SJCRH30 (cell line): ENCODE data around the gene MYO18A. TPM values are rescaled to one million over a fixed set of nuclear protein-coding genes. Genes with fewer than 3 reads are reported as not detected.
A peak's percentile ranks its signal among the peaks of the same experiment; 100 is the strongest.

ENCODE experiments used
- DNase-seq, 2 experiments: peaks; one replicate each; pipeline ENCODE4 v3.0.0-alpha.2; 2015 to 2020
- H3K27ac ChIP-seq: fragments of 250-450 bp; sonication (Bioruptor Pico); 2 replicates; pipeline ENCODE4 v1.5.1; 2020; ENCODE audit warnings: mild to moderate bottlenecking, moderate library complexity
- H3K27me3 ChIP-seq: fragments of 250-450 bp; sonication (Bioruptor Pico); 2 replicates; pipeline ENCODE4 v1.5.1; 2020; ENCODE audit warnings: mild to moderate bottlenecking, moderate library complexity
- H3K36me3 ChIP-seq: fragments of 250-450 bp; sonication (Bioruptor Pico); 2 replicates; pipeline ENCODE4 v1.5.1; 2020; ENCODE audit warnings: mild to moderate bottlenecking, moderate library complexity
- H3K4me1 ChIP-seq: fragments of 250-450 bp; sonication (Bioruptor Pico); 2 replicates; pipeline ENCODE4 v1.5.1; 2020; ENCODE audit warnings: mild to moderate bottlenecking, moderate library complexity
- H3K4me3 ChIP-seq: fragments of 250-450 bp; sonication (Bioruptor Pico); 2 replicates; pipeline ENCODE4 v1.5.1; 2020; ENCODE audit warnings: mild to moderate bottlenecking, moderate library complexity
- H3K9me3 ChIP-seq: fragments of 250-450 bp; sonication (Bioruptor Pico); replicated peaks from 2 replicates; pipeline ENCODE4 v1.5.1; 2020; ENCODE audit warnings: mild to moderate bottlenecking, moderate library complexity
- total RNA-seq: library from RNA; depleted of rRNA; stranded (reverse); fragments of >200 nt; shearing (Covaris generic); gene quantifications from 2 replicates; pipeline ENCODE4 v1.2.3, GENCODE V29; 2014

The MYO18A gene
- total RNA-seq, 1 experiment from 2014 or later, result 91.9 TPM

DNA sequence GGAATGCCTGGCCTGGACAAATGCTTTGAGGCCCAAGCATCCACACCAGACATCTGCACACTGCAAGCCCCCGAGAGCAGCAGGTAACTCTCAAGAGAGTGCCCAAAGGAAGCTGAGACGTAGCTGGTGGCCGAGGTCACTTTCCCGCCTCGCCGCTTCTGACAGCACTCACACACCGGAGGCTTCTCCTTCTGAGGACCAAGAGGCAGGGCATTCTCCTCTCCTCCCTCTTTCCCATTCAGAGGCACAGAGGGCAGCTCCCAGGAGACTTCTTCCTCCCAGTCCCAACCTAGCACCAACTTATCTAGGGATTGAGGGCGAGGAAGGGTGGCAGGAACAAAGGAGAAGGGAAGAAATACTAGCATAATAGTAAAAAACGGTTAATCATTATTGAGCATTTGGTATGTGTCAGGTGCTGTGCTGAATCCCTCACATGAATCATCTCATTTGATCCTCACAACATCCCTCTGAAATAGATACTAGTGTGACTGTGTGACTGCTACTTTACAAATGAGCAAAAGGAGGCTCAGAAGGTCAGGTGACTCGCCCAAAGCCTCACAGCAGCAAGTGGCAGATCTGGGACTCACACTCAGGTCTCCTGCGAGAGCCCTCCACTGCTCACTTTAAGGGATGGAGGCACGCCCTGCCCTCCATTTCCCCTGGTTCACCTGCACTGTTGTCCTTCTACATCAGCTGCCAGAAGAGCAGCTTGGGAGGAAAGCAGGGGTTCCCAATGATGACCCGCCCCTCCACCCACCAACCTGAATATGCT, 41.8 kb downstream of the MYO18A start:
- no peak overlapping the region for H3K27ac ChIP-seq
- H3K36me3 ChIP-seq, result no peaks in the 10 kb centered on the region
- H3K9me3 ChIP-seq, result no peaks in the 10 kb centered on the region
- H3K4me3 ChIP-seq, result no peak overlapping the region
- H3K4me1 ChIP-seq, result peaks cover 40% of the 10 kb centered on the region
- DNase-seq, result no peak
- no peaks in the 10 kb centered on the region for H3K27me3 ChIP-seq

DNA sequence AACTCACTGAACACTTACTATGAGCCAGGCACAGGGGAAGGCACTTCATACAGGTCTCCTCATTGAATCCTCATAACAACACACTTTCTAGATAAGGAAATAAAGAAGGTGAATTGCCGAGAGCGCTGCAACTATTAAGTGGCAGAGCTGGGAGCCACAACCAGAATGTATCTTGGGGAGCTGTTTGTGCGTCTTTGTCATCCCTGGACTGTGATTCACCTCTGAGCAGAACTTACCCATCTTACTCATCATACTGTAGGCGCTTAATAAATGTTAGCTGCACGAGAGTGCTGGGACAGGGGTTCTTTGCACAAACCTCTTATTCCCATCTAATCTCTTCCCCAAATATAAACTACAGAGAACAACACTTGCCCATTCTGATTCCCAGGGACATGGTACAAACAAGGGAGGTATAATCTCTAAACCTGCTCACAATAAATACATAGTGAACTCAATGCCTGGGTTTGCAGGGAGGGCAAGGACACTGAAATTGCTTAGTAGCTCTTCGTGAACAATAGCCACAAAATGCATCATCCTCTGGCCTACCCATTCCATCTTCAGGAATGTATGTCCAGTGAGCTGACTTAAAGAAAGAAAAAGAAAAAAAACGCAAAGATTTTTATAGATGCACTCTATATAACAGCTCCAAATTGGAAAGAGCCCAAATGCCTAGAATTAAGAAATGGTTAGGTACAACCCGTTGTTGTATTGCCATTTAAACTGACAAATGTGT, 43.0 kb downstream of the MYO18A start:
- no peak overlapping the region for H3K27ac ChIP-seq
- H3K4me1 ChIP-seq, result peaks cover 45% of the 10 kb centered on the region

DNA sequence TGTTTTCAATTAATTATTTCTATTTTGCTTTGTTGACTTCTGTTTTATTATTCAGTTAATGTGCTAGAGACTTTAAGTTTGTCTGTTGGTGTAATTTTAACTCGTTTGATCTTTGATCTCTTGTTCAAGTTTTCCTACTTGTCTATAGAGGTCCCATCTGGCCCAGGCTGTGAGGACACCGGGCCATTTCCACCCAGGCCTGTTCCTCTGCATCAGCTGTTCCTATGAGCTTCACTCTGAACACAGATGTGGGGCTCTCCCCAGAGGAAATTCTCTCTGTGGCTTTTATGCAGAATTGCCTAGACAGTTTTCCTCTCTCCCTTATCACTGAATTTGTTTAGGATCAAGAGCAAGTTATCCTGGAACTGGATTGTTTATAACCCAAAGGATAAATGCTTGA, 44.7 kb downstream of the MYO18A start:
- H3K9me3 ChIP-seq, result no peaks in the 10 kb centered on the region
- H3K4me1 ChIP-seq, result peaks cover 35% of the 10 kb centered on the region
- no peak overlapping the region for H3K27ac ChIP-seq
- DNase-seq, result no peak
- H3K27me3 ChIP-seq, result no peaks in the 10 kb centered on the region
- H3K4me3 ChIP-seq, result no peak overlapping the region
- no peaks in the 10 kb centered on the region for H3K36me3 ChIP-seq

More for the DNA sequence above, 43.0 kb downstream of the MYO18A start:
- DNase-seq, result no peak
- Histone ChIP-seq H3K36me3 (no peaks in the 10 kb centered on the region), H3K4me3 (no peak overlapping the region), H3K9me3 (no peaks in the 10 kb centered on the region), H3K27me3 (no peaks in the 10 kb centered on the region)

DNA sequence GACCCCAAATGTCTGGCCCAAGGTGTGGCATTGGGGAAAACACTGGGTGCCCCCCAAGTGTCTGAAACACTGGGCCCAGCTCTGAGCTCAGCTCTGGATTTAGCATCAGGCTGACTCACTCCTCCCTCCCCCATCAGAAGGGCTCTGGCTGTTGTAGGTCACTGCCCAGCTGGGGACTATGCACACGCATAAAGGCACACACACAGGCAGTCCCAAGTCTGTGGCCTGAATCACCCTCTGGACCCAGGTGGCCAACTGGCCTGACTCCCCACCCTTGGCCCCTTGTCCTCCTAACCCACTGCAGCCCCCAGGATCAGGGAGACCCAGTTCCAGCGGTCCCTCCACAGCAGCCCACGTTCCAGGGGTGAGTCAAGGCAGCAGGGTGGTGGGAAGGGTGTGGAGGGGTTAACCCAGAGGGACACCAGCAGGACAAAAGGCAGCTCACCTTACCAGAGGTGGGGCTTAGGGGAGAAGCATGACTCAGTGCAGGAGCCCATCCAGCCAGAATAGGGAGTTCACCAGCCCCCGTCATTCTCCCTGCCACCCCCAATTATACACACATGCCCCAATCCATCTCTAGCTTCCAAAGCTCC, 47.0 kb downstream of the MYO18A start:
- no peaks in the 10 kb centered on the region for H3K9me3 ChIP-seq
- no peaks in the 10 kb centered on the region for H3K36me3 ChIP-seq
- peak overlapping the region; percentile 3; the same call in 1 of the 2 replicates for H3K27ac ChIP-seq
- peak in 1 of 2 experiments; percentile 45 for DNase-seq
- H3K27me3 ChIP-seq, result no peaks in the 10 kb centered on the region
- H3K4me1 ChIP-seq, result peaks cover 20% of the 10 kb centered on the region
- H3K4me3 ChIP-seq, result no peak overlapping the region

DNA sequence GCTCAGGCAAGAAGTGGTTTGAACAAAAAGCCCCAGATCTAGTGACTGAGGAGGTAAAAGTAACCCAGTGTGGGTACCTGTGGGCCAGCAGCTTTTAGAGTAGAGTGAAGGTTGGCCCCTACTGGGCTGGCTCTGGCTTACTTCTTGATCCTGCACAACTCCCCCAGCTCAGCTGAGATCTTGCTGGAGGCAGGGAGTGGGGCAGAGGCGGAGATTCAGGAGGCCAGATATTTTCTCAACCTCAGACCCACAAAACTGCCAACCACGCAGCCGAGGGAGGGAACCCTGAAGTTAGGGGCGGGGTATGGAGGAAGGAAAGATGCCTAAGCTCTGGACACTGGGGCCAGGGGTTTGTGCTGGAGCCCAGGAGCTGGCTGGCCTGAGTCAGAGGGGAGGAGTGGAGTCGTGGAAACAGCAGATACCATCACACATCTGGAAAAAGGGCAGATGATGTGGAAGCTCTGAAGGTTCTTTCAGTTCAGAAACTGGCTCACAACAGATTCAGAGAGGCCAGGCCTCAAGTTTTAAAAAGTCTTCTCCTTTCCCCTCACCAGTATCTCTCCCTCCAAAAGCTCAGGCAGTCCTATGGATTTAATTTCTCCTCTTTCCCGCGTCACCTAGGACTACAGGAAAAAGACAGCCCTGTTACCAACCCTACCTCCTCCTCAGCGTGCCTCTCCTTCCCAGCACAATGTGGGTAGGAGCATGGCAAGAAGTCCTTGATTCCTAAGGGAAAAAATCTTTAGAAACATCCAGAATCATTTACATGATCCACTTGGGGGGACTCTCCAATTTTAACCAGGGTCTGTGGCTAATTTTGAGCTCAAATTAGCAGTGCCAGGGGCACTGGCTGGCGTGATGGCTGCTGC, 48.1 kb downstream of the MYO18A start:
- H3K27ac ChIP-seq, result no peak overlapping the region
- no peaks in the 10 kb centered on the region for H3K27me3 ChIP-seq
- H3K4me3 ChIP-seq, result no peak overlapping the region
- H3K9me3 ChIP-seq, result no peaks in the 10 kb centered on the region
- no peaks in the 10 kb centered on the region for H3K36me3 ChIP-seq
- DNase-seq, result no peak
- H3K4me1 ChIP-seq, result peaks cover 14% of the 10 kb centered on the region

DNA sequence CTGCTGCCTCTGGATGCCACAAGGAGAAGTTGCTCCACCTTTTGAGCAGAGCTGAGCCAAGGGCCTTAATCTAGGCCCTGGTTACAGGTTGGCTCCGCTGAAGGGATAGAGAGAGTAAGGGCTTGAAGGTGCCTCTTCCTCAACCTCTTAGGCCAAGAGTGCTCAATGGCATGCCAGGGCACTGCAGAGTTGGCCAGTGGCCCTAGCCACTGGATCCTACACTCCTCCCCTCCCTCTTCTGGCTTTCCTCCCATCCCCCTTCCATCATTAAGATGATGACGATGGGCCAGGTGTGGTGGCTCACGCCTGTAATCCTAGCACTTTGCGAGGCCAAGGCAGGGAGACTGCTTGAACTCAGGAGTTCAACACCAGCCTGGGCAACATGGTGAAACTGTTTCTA, 50.5 kb downstream of the MYO18A start:
- H3K4me1 ChIP-seq, result peaks cover 14% of the 10 kb centered on the region
- H3K27ac ChIP-seq, result no peak overlapping the region
- DNase-seq, result no peak
- no peaks in the 10 kb centered on the region for H3K27me3 ChIP-seq
- H3K9me3 ChIP-seq, result no peaks in the 10 kb centered on the region
- no peaks in the 10 kb centered on the region for H3K36me3 ChIP-seq
- no peak overlapping the region for H3K4me3 ChIP-seq

DNA sequence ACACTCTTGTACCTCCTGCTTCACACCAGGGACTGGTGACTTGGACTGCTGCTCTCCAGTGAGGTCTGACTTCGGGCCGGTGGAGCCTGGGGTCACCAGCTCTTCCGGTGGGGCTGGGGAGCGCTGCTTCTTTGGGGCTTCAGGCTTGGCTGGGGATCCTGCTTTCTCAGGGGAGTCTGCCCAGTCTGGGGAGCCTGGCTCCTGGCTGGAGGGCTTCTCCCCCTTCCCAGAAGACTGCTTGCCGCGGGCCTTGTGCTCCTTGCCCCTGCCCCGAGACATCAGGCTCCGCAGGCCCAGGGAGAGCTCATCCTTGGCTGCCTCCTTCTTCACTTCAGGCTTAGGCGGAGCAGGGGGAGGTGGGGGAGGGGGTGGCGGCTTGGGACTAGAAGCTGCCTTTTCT, 52.4 kb downstream of the MYO18A start:
- peaks cover 4% of the 10 kb centered on the region for H3K4me1 ChIP-seq
- H3K9me3 ChIP-seq, result no peaks in the 10 kb centered on the region
- H3K36me3 ChIP-seq, result no peaks in the 10 kb centered on the region
- no peak overlapping the region for H3K4me3 ChIP-seq
- DNase-seq, result no peak
- no peak overlapping the region for H3K27ac ChIP-seq
- no peaks in the 10 kb centered on the region for H3K27me3 ChIP-seq

DNA sequence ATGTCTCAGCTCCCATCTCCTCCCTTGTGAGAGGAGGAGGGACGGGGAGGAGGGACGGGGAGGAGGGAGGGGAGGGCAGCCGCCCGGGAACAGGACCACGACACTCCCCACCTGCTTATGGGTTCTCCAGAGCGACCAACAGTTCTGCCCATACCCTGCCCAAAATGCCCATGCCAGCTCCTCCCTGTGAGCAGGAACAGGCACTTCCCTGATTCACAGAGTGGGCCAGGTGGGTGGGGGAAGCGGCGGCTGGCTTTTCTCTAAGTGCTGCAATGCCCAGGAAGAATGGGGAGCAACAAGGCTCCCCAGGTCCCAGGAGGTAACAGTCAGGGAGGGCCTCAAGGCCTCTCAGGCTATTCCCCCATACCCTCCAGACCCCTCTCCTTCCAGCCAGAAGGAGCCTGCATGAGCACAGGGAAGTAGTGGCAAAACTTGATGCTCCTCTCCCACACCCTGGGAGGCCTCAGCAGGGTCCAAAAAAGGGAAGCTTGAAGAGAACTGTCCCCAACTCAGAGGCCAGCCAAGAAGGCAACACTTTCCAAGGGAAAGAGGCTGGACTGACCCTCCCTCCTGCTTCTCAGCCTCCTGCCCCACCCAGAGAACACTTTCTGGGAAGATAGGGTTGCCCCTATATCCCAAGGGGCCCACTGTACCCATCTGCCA, 53.8 kb downstream of the MYO18A start:
- Histone ChIP-seq H3K27ac (no peak overlapping the region), H3K9me3 (no peaks in the 10 kb centered on the region), H3K27me3 (no peaks in the 10 kb centered on the region), H3K4me1 (no peaks in the 10 kb centered on the region), H3K4me3 (no peak overlapping the region), H3K36me3 (peaks cover 3% of the 10 kb centered on the region; the same call in 1 of the 2 replicates)
- no peak for DNase-seq

DNA sequence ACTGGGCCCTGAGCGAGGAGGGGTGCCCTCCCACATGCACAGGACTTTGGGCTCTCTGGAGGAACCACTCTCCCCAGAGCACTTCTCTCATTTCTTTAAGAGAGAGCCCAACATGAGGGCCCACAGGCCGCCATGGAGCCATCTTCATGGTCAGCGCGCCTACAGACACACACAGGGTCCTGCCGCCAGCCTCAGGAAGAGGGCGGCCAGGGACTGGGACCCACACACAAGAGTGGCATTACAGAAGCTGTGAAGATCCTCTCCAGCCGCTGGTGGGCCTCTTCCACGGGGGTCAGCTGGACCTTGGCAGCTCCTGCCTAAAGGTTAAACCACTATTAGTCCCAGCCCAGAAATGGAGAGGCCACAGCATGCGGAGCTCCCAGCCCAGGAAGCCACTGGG, 54.5 kb downstream of the MYO18A start:
- Histone ChIP-seq H3K27me3 (no peaks in the 10 kb centered on the region), H3K36me3 (peaks cover 8% of the 10 kb centered on the region), H3K27ac (no peak overlapping the region), H3K4me3 (no peak overlapping the region), H3K4me1 (no peaks in the 10 kb centered on the region), H3K9me3 (no peaks in the 10 kb centered on the region)
- DNase-seq, result no peak

DNA sequence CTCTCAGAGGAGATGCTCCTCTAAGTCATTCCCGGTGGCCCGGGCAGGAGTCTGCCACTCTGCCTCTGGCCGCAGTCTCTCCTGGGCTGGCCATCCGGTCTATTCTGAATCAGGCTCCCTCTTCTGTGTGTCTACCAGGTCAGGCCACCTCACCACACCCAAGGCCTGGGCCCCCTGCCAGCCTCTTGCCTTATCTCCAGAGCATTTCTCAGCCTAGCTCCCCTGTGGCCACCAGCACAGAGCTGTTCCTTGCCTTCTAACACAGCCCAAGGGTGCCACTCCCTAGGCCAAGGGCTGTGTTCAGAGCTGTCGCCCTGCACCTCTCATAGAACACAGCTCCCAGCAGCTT, 55.3 kb downstream of the MYO18A start:
- H3K9me3 ChIP-seq, result no peaks in the 10 kb centered on the region
- H3K27me3 ChIP-seq, result no peaks in the 10 kb centered on the region
- H3K27ac ChIP-seq, result no peak overlapping the region
- no peak for DNase-seq
- H3K4me1 ChIP-seq, result no peaks in the 10 kb centered on the region
- peaks cover 13% of the 10 kb centered on the region for H3K36me3 ChIP-seq
- no peak overlapping the region for H3K4me3 ChIP-seq

DNA sequence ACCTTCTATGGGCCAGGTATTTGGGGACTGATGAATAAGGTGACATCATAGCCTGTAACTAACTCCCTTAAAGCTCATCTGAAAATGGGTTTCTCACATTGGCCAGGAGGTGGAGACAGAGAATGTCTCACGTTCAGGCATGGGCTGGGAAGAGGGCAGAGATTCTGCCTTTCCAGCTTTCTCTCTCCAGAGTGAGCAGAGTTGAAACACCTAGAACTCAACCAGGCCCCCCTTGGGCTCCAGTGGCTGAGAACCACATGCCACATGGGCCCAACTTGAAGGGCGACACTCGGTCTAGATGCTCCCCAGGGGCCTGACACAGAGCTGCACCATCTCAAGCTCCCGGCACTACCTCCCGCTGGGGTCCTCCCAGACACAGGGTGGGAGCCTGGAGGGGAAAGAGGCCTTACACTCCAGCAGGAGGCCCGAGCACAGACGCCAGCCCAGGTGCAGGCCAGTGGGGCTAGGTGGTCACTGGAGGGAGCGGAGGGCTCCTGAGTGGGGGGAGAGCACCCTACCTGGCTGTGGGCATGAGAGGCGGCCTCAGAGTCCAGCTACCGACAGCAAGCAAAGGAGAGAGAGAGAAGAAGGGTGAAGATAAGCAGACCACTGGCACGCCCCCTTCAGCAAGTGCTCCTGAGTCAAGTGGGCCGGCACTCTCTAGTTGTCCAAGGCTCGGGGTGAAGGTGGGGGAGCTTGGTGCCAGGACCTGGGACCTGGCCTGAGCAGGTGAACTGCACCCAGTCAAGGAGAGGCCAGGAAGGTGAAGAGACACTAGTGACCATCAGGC, 55.9 kb downstream of the MYO18A start:
- H3K27ac ChIP-seq, result no peak overlapping the region
- peaks cover 14% of the 10 kb centered on the region for H3K36me3 ChIP-seq
- no peaks in the 10 kb centered on the region for H3K9me3 ChIP-seq
- no peak overlapping the region for H3K4me3 ChIP-seq
- H3K4me1 ChIP-seq, result 0 out of 2 replicates have a peak, but pooled peaks cover 2% of the 10 kb centered on the region
- H3K27me3 ChIP-seq, result no peaks in the 10 kb centered on the region
- DNase-seq, result peak; percentile 68 to 91

DNA sequence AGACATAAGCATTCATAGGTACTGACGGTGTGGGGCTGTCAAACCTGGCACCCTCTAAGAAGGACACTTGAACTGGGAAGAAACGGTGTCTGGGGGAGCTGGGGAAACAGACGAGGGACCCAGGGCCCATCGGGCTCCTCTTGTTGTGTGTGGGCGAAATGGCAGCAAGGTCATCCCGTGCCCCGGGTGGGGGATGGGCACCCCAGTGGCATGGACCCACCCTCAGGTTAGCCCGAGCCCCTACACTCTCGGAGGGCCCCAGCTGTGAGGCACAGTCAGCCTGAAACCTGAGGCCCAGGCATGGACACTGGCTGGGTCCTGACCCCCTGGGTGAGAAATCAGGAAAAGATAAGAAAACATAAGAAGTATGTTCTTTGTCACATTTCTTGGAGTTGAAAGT, 57.1 kb downstream of the MYO18A start:
- no peaks in the 10 kb centered on the region for H3K27me3 ChIP-seq
- no peak overlapping the region for H3K4me3 ChIP-seq
- peaks cover 5% of the 10 kb centered on the region; the same call in 1 of the 2 replicates for H3K4me1 ChIP-seq
- DNase-seq, result no peak
- no peak overlapping the region for H3K27ac ChIP-seq
- peaks cover 22% of the 10 kb centered on the region for H3K36me3 ChIP-seq
- H3K9me3 ChIP-seq, result no peaks in the 10 kb centered on the region

DNA sequence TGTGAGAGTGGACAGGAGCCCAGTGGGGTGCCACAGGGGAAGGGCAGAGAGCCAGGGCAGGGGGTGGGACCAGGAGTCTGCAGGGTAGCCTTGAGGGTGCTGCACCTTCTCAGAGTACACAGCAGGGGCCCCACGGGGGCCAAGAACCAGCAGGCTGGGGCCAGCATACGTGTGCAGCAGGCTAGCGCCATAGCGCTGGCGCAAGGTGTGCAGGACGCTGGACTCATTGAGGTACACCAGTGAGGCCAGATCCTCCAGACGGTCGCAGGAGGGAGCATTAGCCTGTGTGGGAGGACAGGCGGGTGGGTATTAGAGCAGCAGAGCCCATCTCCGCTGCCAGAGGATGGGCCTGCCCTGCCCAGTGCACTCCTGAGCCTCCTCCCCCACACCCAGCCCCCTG, 58.8 kb downstream of the MYO18A start:
- Histone ChIP-seq H3K27me3 (no peaks in the 10 kb centered on the region), H3K27ac (no peak overlapping the region), H3K9me3 (no peaks in the 10 kb centered on the region), H3K4me3 (no peak overlapping the region), H3K4me1 (peaks cover 9% of the 10 kb centered on the region), H3K36me3 (peaks cover 22% of the 10 kb centered on the region)
- DNase-seq, result no peak
